Mammary epithelial cell (primary cell): ENCODE data around the gene SMCO4.

Source experiments
- CTCF ChIP-seq, 2 donors: IDR thresholded peaks in 1 of 2; conservative IDR thresholded peaks in 1 of 2; 2 replicates each; pipeline ENCODE4 v1.5.1; 2011 to 2012; ENCODE audit warnings: inconsistent platforms in 2 of 2, low read length in 2 of 2, mild to moderate bottlenecking in 2 of 2, control low read depth in 1 of 2, low read depth in 1 of 2; ENCODE audit not compliant: insufficient read depth in 1 of 2; ENCODE audit errors: extremely low read depth in 1 of 2
- EZH2 ChIP-seq: IDR thresholded peaks from 2 replicates; pipeline ENCODE4 v1.6.1; 2012; ENCODE audit warnings: low read length, inconsistent platforms, borderline replicate concordance

GRCh38 chr11:93532281-93532789 is 10.9 kb downstream of the SMCO4 start:
- TF ChIP-seq CTCF (conservative IDR thresholded peaks at IDR 0.05 in 1 of 2, IDR thresholded peaks at IDR 0.05 in 1 of 2; ENCODE audit: extremely low read depth in 1 of 2, insufficient read depth in 1 of 2, low read depth in 1 of 2, low read length in 2 of 2), result no peak
- no peak for TF ChIP-seq EZH2
